Measurements from ENCODE around the gene MRPL55.

MRPL55 gene

GRCh38 chr1:228096416-228097332, 12.4 kb downstream of the MRPL55 start:
- TF ChIP-seq POLR2A (IDR thresholded peaks at IDR 0.05; ENCODE audit: low read length) (no peak), GATA1 (IDR thresholded peaks at IDR 0.05; ENCODE audit: low read depth, low read length) (no peak)
- DNase-seq, result no peak

DNA sequence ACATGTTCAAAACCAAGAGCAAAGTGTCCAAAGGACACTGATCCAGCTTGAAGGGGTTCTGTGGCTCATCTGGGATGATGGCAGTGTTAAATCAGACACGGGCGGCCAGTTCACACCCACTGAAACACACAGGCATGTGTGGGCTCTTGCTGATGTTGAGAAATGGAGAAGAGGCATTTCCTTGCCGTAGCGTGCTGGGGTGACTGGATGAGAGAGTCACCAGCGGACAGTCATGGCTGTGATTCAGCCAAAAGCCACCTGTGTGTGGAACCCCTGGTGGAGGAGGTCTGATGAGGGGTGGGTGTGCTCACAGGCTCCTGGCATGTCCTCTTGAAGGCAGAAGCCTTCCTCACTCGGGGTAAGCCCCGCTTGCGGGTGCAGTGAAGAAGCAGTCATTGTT, 13.2 kb downstream of the MRPL55 start:
- TF ChIP-seq GATA1 (IDR thresholded peaks at IDR 0.05; ENCODE audit: low read depth, low read length), result no peak
- no peak for TF ChIP-seq POLR2A (IDR thresholded peaks at IDR 0.05; ENCODE audit: low read length)
- no peak for DNase-seq

DNA sequence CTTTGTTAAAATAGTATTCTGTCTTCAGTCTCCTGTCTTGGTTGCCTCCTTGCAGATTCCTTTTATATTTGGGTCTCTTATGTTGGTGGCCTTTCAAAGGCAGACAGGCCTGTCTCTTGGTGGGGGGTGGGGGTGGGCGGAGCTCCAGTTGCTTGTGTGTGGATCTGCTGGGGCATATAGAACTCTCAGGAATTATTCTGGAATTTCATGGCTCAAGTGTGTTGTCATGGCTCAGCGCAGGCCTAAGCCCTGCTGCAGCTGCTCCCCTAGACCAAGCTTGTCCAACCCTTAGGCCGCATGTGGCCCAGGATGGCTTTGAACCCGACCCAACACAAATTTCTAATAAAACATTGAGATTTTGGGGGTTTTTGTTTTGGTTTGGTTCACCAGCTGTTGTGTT, 13.9 kb downstream of the MRPL55 start:
- DNase-seq, result no peak
- TF ChIP-seq GATA1 (IDR thresholded peaks at IDR 0.05; ENCODE audit: low read depth, low read length) (no peak), POLR2A (IDR thresholded peaks at IDR 0.05; ENCODE audit: low read length) (no peak)

GRCh38 chr1:228094432-228095016, 14.6 kb downstream of the MRPL55 start:
- no peak for DNase-seq
- TF ChIP-seq GATA1 (IDR thresholded peaks at IDR 0.05; ENCODE audit: low read depth, low read length) (no peak), POLR2A (IDR thresholded peaks at IDR 0.05; ENCODE audit: low read length) (no peak)

DNA sequence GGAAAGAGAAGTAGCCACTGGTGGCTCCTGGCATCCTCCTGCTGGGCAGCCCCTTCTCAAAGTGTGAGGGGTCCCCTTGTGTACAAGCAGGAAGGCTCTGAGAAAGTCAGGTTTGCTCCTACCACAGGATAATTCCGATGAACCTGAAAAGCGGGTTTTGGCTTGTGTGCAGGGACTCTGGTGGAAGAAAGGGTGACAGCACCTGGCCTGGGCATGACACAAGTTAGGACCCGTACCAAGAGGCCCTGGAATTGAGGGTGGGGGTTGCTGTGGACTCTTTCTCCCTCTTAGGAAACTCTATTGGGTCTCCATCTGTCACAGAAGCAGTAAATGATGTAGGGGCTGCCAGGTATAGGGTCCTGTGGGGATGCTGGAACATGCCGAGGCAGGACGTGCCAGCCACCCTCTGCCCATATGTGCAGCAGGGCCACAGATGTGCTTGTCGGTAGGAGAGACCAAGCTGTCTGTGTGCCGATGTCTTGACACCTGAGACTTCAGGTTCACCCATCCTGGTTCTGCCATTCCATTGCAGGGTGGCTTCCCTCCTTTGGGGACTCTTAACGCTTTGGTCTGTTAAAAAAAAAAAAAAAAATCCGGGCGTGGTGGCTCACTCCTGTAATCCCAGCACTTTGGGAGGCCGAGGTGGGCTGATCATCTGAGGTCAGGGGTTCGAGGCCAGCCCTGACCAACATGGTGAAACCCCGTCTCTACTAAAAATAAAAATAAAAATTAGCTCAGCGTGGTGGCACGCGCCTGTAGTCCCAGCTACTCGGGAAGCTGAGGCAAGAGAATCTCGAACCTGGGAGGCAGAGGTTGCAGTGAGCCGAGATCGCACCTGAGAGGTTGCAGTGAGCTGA, 15.8 kb downstream of the MRPL55 start:
- DNase-seq, result no peak
- TF ChIP-seq GATA1 (IDR thresholded peaks at IDR 0.05; ENCODE audit: low read depth, low read length) (no peak), POLR2A (IDR thresholded peaks at IDR 0.05; ENCODE audit: low read length) (no peak)

DNA sequence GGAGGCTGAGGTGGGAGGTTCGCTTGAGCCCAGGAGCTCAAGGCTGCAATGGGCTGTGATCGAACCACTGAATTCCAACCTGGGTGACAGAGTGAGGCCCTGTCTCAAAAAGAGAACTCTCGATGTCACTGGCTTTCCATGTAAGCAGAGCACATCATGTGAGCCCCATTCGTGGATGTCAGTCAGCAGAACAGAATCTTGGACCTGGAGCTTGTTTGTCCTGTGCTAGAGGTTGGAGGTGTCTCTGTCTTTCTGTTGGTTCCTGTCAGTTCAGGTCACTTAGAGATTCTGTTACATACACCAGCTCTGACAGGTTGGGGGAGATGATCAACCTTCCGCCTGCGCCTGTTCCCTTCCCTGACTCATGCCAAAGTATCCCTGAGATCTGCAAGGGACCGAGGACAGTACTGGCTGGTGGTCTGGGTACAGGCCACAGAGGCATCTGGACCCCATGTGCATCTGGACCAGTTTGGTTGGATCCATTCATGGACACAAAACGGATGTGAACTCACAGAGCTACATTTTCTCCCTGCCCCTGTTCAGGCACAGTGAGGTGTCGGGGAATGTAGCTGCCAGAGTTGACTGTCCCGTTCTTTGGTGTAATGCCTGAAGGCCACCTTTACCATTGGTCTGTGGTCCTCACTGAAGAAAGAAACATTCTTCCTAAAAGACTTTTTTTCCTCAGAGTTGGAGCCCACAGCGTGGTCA, 16.6 kb downstream of the MRPL55 start:
- no peak for DNase-seq
- TF ChIP-seq GATA1 (IDR thresholded peaks at IDR 0.05; ENCODE audit: low read depth, low read length) (no peak), POLR2A (IDR thresholded peaks at IDR 0.05; ENCODE audit: low read length) (no peak)

- TF ChIP-seq GATA1 (IDR thresholded peaks at IDR 0.05; ENCODE audit: low read depth, low read length) (no peak), POLR2A (IDR thresholded peaks at IDR 0.05; ENCODE audit: low read length) (no peak)
- DNase-seq, result no peak
Observed at GRCh38 chr1:228091084-228091483, 18.0 kb downstream of the MRPL55 start.

DNA sequence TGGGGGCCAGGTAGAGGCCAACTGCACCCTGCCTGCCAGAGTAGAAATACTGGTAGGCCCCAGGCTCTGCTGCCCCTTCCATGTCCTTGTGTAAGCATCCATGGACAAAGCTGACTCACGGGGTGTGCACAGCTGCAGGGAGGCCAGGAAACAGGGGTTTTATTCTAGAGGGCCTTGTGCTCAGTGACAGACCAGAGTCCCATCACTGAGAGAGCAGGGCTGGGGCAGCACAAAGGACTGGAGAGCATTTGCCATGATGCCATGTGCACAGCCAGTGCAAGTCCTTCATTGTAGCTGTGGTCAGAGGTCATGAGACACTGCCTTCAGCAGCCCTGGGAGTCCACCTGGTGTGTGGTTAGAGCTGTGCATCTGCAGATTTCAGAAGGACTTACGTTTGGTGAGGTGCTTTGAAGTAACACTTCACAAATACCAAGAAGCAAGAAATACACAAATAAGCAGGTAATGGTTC, 18.5 kb downstream of the MRPL55 start:
- TF ChIP-seq GATA1 (IDR thresholded peaks at IDR 0.05; ENCODE audit: low read depth, low read length) (no peak), POLR2A (IDR thresholded peaks at IDR 0.05; ENCODE audit: low read length) (no peak)
- DNase-seq, result no peak

DNA sequence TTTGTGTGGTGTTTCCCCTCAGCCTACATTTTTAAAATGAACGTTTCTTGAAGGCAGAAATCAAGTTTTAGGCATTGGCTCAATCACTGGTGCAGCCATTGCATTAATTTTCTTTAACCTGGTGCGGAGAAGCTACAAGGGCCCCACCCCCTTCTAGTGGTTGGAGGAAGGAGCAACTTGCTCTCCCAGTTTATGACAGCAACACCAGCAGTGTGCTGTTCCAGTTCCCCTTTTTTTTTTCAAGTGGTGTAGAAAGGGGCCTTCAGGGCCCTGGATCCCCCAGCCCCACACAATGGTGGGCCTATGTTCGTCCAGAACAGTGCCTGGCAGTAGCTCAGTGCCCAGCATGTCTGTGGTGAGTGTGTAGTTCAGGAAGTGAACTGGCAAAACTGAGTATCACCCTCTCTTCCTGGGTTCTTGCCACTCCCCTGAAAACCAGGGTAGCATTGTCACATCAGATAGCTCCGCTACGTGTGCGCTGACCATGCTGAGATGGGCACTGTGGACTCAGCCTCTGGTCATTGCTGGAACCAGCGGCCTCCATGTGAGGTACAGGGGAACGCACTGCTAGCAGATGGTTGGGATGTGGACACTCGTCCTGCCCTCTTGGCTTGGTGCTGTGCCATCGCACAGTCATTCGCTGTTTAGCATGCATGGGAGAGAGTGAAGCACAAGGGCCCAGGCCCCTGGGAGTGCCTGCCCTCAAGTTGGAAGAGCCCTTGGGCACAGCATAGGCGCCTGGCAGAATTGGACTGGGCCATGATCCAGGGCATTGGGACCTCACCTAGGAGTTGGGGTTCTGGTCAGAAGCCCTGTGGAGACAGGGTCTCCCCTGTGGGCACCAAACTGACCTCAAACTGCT, 19.3 kb downstream of the MRPL55 start:
- no peak for DNase-seq
- TF ChIP-seq GATA1 (IDR thresholded peaks at IDR 0.05; ENCODE audit: low read depth, low read length), result no peak
- TF ChIP-seq POLR2A (IDR thresholded peaks at IDR 0.05; ENCODE audit: low read length), result no peak

DNA sequence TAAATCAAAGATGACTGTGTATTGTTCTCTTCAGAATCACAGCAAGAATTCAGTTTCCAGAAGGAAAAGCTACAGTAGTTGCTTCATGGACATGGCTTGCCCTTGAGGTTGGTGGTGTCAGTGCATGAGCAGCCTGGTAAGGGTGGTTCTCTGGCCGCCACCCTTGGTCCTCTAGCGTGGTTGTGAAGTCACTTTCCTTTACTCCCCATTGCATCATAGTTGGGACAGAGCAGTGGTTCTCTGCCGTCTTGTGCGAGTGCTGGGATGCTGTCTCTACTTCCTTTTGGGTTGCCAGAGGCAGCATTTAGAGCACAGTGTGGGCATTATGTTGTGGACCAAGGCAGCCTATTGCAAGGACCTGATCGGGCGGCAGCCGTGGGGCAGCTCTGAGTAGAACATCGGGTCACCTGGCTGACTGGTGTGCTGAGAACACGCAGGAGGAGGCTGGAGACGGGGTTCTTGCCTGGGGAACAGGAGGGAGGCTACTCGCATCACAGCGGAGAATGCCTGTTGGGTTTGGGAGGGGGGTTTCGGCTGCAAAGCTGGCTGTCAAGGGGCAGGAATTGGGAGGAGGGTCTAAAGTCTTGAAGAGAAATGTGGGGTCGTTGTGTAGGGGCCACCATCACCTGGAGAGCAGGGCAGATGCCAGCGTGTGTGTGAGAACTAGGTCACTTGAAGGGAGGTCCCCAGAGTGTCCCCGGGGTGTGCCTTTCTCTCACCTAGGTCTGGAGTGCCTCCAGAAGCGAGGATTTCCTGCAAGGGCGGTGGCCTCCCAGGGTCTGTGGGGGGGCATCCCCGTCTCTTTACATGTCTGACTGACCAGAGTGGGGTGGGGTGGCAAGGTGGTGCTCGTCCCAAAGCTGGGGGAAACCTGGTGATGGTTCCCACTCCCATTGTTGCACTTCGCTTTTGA, 20.3 kb downstream of the MRPL55 start:
- peak; percentile 75 to 91 for DNase-seq
- TF ChIP-seq POLR2A (IDR thresholded peaks at IDR 0.05; ENCODE audit: low read length) (no peak), GATA1 (IDR thresholded peaks at IDR 0.05; ENCODE audit: low read depth, low read length) (no peak)

DNA sequence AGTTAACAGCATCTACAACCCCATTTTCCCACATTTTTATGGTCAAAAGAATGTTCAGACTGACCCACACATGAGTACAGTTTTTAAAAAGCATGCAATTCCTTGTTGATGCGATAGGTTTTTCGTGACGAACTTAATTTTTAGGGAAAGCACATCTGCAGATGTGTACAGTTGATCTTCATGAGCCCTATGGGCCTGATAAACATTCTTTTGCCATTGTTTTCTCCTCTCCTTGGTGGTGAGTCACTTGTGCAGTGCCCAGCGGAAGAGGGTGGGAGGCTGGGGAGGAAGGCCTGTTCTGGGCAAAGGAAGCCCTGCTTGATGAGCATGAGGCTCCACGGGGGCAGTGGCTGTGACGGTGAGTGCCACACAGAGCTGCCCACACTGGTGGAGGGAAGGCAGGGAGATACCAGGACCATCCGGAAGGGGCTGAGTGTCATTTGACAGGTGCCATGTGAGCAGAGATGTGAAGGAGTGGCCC, 21.3 kb downstream of the MRPL55 start:
- TF ChIP-seq POLR2A (IDR thresholded peaks at IDR 0.05; ENCODE audit: low read length) (no peak), GATA1 (IDR thresholded peaks at IDR 0.05; ENCODE audit: low read depth, low read length) (no peak)
- DNase-seq, result no peak
